Transverse colon (tissue), 4 donors: ENCODE data around the gene PCCA. TPM values are rescaled to one million over a fixed set of nuclear protein-coding genes. Genes with fewer than 3 reads are reported as not detected.

Source experiments
- DNase-seq: peaks from one replicate; pipeline ENCODE4 v3.0.0-alpha.2; 2019
- H3K27ac ChIP-seq, 4 donors: fragments of 200-600 bp; sonication (generic); 2 replicates each; pipeline ENCODE4 v1.5.1; 2016 to 2018; ENCODE audit warnings: inconsistent platforms in 4 of 4
- H3K27me3 ChIP-seq: fragments of 200-600 bp; sonication (generic); 2 replicates; pipeline ENCODE4 v1.5.1; 2017; ENCODE audit warnings: inconsistent platforms
- H3K36me3 ChIP-seq, 4 donors: fragments of 200-600 bp; sonication (generic); 2 replicates each; pipeline ENCODE4 v1.5.1; 2017 to 2019; ENCODE audit warnings: inconsistent platforms in 4 of 4
- H3K4me1 ChIP-seq, 4 donors: fragments of 200-600 bp; sonication (generic); 2 replicates each; pipeline ENCODE4 v1.5.1; 2017 to 2020; ENCODE audit warnings: inconsistent platforms in 4 of 4
- H3K4me3 ChIP-seq, 4 donors: fragments of 200-600 bp; sonication (generic); 1 replicate in 1 of 4; 2 replicates in 3 of 4; pipeline versions ENCODE4 v1.5.1 to v1.6.1; 2017 to 2019; ENCODE audit warnings: inconsistent platforms in 4 of 4
- H3K9me3 ChIP-seq, 2 donors: fragments of 200-600 bp; sonication (generic); 2 replicates each; pipeline ENCODE4 v1.5.1; 2017 to 2019; ENCODE audit warnings: inconsistent platforms in 2 of 2
- CTCF ChIP-seq, 5 experiments: fragments of 200-600 bp in 3 of 5; fragments of 450-650 bp in 2 of 5; sonication (generic) in 3 of 5; IDR thresholded peaks; 1 replicate in 2 of 5; 2 replicates in 3 of 5; pipeline ENCODE4 v1.5.1; 2016 to 2017; ENCODE audit warnings: antibody characterized with exemption in 5 of 5, inconsistent platforms in 3 of 5, mild to moderate bottlenecking in 2 of 5, moderate library complexity in 1 of 5
- EP300 ChIP-seq: sonication (generic); formaldehyde crosslinking; IDR thresholded peaks from one replicate; pipeline ENCODE4 v1.6.1; 2017; ENCODE audit warnings: antibody characterized with exemption, low read depth
- POLR2A ChIP-seq: fragments of 450-650 bp; IDR thresholded peaks from one replicate; pipeline ENCODE4 v1.6.1; 2016; ENCODE audit warnings: antibody characterized with exemption, mild to moderate bottlenecking, moderate library complexity
- POLR2AphosphoS5 ChIP-seq, 3 donors: sonication (generic); formaldehyde crosslinking; IDR thresholded peaks; one replicate each; pipeline ENCODE4 v1.6.1; 2016; ENCODE audit warnings: antibody characterized with exemption in 3 of 3
- WGBS, 2 donors: methylation state at CpG; one replicate each; pipeline ENCODE4 v1.1.5; 2018; ENCODE audit warnings: low coverage in 1 of 2; 5-methylcytosine and 5-hydroxymethylcytosine counted together
- in situ Hi-C, 4 donors: fragments of 200-750 bp; cut with MboI; loops; one replicate each; pipeline versions ENCODE4 v1.15.0 to v1.15.1; 2017; ENCODE audit warnings: low sequenced_read_pairs in 3 of 4, low pct_ligation_motif_present in 1 of 4, low pct_unique_long_range_greater_than_20kb in 1 of 4
- intact Hi-C: fragments of 100-400 bp; cut with DNase I; formaldehyde crosslinking; loops from one replicate; pipeline ENCODE4 v1.15.1; 2023; ENCODE audit warnings: low total_unique reads
- total RNA-seq, 4 donors: library from RNA; depleted of rRNA; stranded (reverse); fragments of >200 nt; gene quantifications; one replicate each; pipeline ENCODE4 v1.1.0, GENCODE V29; 2016

The PCCA gene
- total RNA-seq, 4 donors from 2014 or later: 13.1 to 87.8 (median 74.6) TPM

- Histone ChIP-seq H3K27me3 (no peaks in the 10 kb centered on the region), H3K27ac (no peak overlapping the region), H3K4me3 (no peak overlapping the region), H3K4me1 (peaks cover 0 to 30% (median 22%) of the 10 kb centered on the region in 4 donors), H3K9me3 (no peaks in the 10 kb centered on the region), H3K36me3 (no peaks in the 10 kb centered on the region)
- intact Hi-C loops (no loop called here), in situ Hi-C loops (no loop called here)
- WGBS, 2 donors: 50 to 61% methylated on average over 1 of the region's 1 CpG
- TF ChIP-seq CTCF (IDR thresholded peaks at IDR 0.05) (no peak), POLR2A (no peak), EP300 (no peak), POLR2AphosphoS5 (IDR thresholded peaks at IDR 0.05) (no peak)
- DNase-seq: no peak
Measured at GRCh38 chr13:100130092-100130491, 41.2 kb downstream of the PCCA start.

- Histone ChIP-seq H3K27me3 (no peaks in the 10 kb centered on the region), H3K27ac (no peak overlapping the region), H3K4me1 (peaks cover 0 to 22% (median 18%) of the 10 kb centered on the region in 4 donors), H3K9me3 (no peaks in the 10 kb centered on the region), H3K4me3 (no peak overlapping the region), H3K36me3 (no peaks in the 10 kb centered on the region)
- 76 to 95% methylated on average over 2 to 6 of the region's 6 CpGs for WGBS, 2 donors
- in situ Hi-C loops: no loop called here
- intact Hi-C loops: no loop called here
- DNase-seq: no peak
- TF ChIP-seq POLR2AphosphoS5 (IDR thresholded peaks at IDR 0.05) (no peak), EP300 (no peak), CTCF (IDR thresholded peaks at IDR 0.05) (no peak), POLR2A (no peak)
Measured at GRCh38 chr13:100130930-100131511, 42.1 kb downstream of the PCCA start.

- no peak for DNase-seq
- H3K27me3 ChIP-seq: no peaks in the 10 kb centered on the region
- H3K4me3 ChIP-seq: no peak overlapping the region
- WGBS, 2 donors: 78 to 82% methylated on average over 3 of the region's 3 CpGs
- TF ChIP-seq CTCF (IDR thresholded peaks at IDR 0.05) (no peak), POLR2AphosphoS5 (IDR thresholded peaks at IDR 0.05) (no peak), POLR2A (no peak), EP300 (no peak)
- H3K4me1 ChIP-seq: peaks cover 0 to 17% (median 14%) of the 10 kb centered on the region in 4 donors
- intact Hi-C loops (no loop called here), in situ Hi-C loops (no loop called here)
- no peaks in the 10 kb centered on the region for H3K36me3 ChIP-seq
- no peak overlapping the region for H3K27ac ChIP-seq
- H3K9me3 ChIP-seq: no peaks in the 10 kb centered on the region
Measured at GRCh38 chr13:100131863-100132574, 43.1 kb downstream of the PCCA start.

GRCh38 chr13:100138859-100139491, 50.1 kb downstream of the PCCA start:
- in situ Hi-C loops (no loop called here), intact Hi-C loops (no loop called here)
- peaks cover 0 to 12% (median 0%) of the 10 kb centered on the region in 4 donors for H3K36me3 ChIP-seq
- H3K4me1 ChIP-seq: peaks cover 0 to 32% (median 24%) of the 10 kb centered on the region in 4 donors
- no peak for DNase-seq
- TF ChIP-seq POLR2AphosphoS5 (IDR thresholded peaks at IDR 0.05) (no peak), CTCF (IDR thresholded peaks at IDR 0.05) (no peak), EP300 (no peak), POLR2A (no peak)
- peak overlapping the region in 1 of 4 donors; percentile 72 for H3K27ac ChIP-seq
- H3K27me3 ChIP-seq: no peaks in the 10 kb centered on the region
- WGBS, 2 donors: 64 to 89% methylated on average over 1 of the region's 1 CpG
- no peaks in the 10 kb centered on the region for H3K9me3 ChIP-seq
- no peak overlapping the region for H3K4me3 ChIP-seq
